Activated B cell treated with CpG ODN at 0.5 μM for 24 hours (primary cell): Measurements from ENCODE around the gene COL5A1. TPM values are rescaled to one million over a fixed set of nuclear protein-coding genes. Genes with fewer than 3 reads are reported as not detected.

Experiments
- ATAC-seq: fragments of 200-7000 bp; cut with Tn5 transposase; one replicate; pipeline ENCODE4 v1.10.0; 2021; ENCODE audit warnings: low read depth, mild to moderate bottlenecking, moderate library complexity
- CTCF ChIA-PET: fragments of 350-600 bp; sonication (Branson Sonifier 250); formaldehyde crosslinking; loops from one replicate; lab custom pipeline; 2021; ENCODE audit warnings: antibody characterized with exemption; lab: Charles Lee
- POLR2A ChIA-PET: fragments of 350-600 bp; sonication (Branson Sonifier 250); formaldehyde crosslinking; loops from one replicate; lab custom pipeline; 2021; ENCODE audit warnings: antibody characterized with exemption; lab: Charles Lee
- DNase-seq: peaks from one replicate; pipeline ENCODE4 v3.0.0; 2022
- H3K27ac Mint-ChIP-seq: one replicate; pipeline ENCODE4 v1.8.0; 2020; ENCODE audit warnings: mixed read lengths
- H3K27me3 Mint-ChIP-seq: one replicate; pipeline ENCODE4 v1.8.0; 2021; ENCODE audit warnings: mixed read lengths
- H3K36me3 Mint-ChIP-seq: one replicate; pipeline ENCODE4 v1.8.0; 2021; ENCODE audit warnings: low read depth, mixed read lengths
- H3K4me1 Mint-ChIP-seq: one replicate; pipeline ENCODE4 v1.8.0; 2021; ENCODE audit warnings: mixed read lengths
- H3K4me3 Mint-ChIP-seq: one replicate; pipeline ENCODE4 v1.8.0; 2020; ENCODE audit warnings: mild to moderate bottlenecking, mixed read lengths
- H3K9me3 Mint-ChIP-seq: one replicate; pipeline ENCODE4 v1.8.0; 2020; ENCODE audit warnings: mixed read lengths
- intact Hi-C: fragments of 100-400 bp; cut with micrococcal nuclease; formaldehyde crosslinking; loops from one replicate; pipeline ENCODE4 v1.15.1; 2024
- total RNA-seq: library from RNA; stranded (reverse); gene quantifications from 2 replicates; pipeline ENCODE4 v1.2.3, GENCODE V29; 2022
- TF ChIP-seq, protein P1 (sequence below): fragments of 200-600 bp; IDR thresholded peaks from one replicate; pipeline ENCODE4 v1.8.0; 2022; ENCODE audit warnings: antibody characterized with exemption, mild to moderate bottlenecking

Gene COL5A1
- total RNA-seq, 1 donor from 2014 or later: 0.02 TPM

- DNase-seq (no peak), ATAC-seq (no peak)
- no peak overlapping the region for H3K4me3 Mint-ChIP-seq
- ChIA-PET POLR2A (no interaction called here), CTCF (no interaction called here)
- intact Hi-C loops: no loop called here
- peaks cover 17% of the 10 kb centered on the region for H3K27me3 Mint-ChIP-seq
- H3K4me1 Mint-ChIP-seq: no peaks in the 10 kb centered on the region
- no peaks in the 10 kb centered on the region for H3K9me3 Mint-ChIP-seq
- no peak overlapping the region for H3K27ac Mint-ChIP-seq
- no peaks in the 10 kb centered on the region for H3K36me3 Mint-ChIP-seq
- TF ChIP-seq, protein P1, sequence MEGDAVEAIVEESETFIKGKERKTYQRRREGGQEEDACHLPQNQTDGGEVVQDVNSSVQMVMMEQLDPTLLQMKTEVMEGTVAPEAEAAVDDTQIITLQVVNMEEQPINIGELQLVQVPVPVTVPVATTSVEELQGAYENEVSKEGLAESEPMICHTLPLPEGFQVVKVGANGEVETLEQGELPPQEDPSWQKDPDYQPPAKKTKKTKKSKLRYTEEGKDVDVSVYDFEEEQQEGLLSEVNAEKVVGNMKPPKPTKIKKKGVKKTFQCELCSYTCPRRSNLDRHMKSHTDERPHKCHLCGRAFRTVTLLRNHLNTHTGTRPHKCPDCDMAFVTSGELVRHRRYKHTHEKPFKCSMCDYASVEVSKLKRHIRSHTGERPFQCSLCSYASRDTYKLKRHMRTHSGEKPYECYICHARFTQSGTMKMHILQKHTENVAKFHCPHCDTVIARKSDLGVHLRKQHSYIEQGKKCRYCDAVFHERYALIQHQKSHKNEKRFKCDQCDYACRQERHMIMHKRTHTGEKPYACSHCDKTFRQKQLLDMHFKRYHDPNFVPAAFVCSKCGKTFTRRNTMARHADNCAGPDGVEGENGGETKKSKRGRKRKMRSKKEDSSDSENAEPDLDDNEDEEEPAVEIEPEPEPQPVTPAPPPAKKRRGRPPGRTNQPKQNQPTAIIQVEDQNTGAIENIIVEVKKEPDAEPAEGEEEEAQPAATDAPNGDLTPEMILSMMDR: no peak
Observed at GRCh38 chr9:134637241-134637640, 4.4 kb upstream of the COL5A1 start.

DNA sequence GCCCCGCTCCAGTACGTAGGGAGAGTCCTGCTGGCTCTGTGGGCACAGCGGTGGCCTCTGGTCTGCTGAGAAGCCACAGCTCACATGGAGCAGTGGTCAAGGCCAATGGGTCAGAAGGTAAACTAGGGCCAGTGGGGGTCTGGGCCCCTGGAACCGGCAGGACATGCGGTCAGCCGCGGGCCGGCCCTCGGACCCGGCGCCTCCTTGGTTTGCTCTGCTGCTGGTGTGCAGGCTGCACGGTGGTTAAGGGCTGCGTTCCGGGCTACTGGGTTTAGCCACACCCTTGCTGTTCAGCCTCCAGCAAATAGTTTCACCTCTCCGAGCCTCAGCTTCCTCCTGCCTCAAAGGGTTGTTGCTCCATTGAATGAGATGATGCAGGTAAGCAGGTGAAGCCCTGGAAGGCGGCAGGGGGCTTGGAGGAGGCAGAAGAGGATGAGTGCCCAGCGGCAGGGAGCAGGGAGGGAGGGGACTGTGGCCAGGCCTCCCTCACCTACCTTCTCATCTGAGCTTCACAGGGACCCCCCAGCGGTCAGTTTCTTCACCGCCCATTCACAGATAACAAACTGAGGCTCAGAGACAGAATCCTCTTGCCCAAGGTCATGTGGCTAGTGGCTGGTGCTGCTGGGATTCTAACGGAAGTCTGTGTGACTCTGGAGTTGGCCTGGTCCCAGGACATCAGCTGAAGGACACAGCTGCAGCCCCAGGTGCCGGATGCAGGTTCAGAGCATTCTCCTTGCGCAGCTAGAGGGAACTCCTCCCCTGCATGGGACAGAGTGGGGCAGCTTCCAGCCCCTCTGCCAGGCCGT lies 3.7 kb upstream of the COL5A1 start:
- no peak for DNase-seq
- no peak overlapping the region for H3K27ac Mint-ChIP-seq
- H3K27me3 Mint-ChIP-seq: peaks cover 21% of the 10 kb centered on the region
- CTCF ChIA-PET: no interaction called here
- TF ChIP-seq, protein P1: no peak
- no peaks in the 10 kb centered on the region for H3K4me1 Mint-ChIP-seq
- no peak for ATAC-seq
- no peak overlapping the region for H3K4me3 Mint-ChIP-seq
- POLR2A ChIA-PET: no interaction called here
- intact Hi-C loops: no loop called here
- no peaks in the 10 kb centered on the region for H3K36me3 Mint-ChIP-seq
- no peaks in the 10 kb centered on the region for H3K9me3 Mint-ChIP-seq

DNA sequence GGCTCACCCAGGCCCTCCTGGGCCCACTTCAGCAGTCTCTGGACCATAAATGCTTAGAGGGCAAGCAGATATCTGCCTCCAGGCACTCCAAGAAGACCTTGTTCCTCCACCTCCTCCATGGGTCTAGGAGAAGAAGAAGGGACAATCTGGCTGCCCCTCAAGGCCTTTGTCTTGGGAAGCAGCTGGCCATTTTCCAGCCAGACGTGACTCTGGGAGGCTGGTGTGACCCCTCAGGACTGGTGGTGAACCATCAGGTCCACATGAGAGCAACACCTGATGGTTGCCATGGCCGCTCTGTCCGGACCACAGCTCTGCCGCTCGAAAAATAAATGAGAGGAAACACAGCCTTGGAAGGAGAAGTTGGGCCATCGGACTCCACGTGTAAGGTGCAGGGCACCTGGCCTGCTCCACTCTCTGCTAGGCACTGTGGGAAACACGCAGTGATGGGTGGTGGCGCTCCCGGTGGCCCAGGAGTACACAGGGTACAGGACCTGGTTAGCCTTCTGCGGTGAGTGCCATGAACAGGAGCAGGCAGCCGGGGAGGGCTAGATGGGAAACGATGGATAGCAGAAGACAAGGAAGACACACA lies 3.0 kb upstream of the COL5A1 start:
- Mint-ChIP-seq H3K27me3 (peaks cover 26% of the 10 kb centered on the region), H3K4me1 (no peaks in the 10 kb centered on the region), H3K9me3 (no peaks in the 10 kb centered on the region), H3K4me3 (no peak overlapping the region), H3K27ac (no peak overlapping the region), H3K36me3 (no peaks in the 10 kb centered on the region)
- no peak for DNase-seq
- no peak for ATAC-seq
- intact Hi-C loops: no loop called here
- POLR2A ChIA-PET: no interaction called here
- TF ChIP-seq, protein P1: no peak
- CTCF ChIA-PET: no interaction called here

- TF ChIP-seq, protein P1: no peak
- H3K27ac Mint-ChIP-seq: no peak overlapping the region
- ATAC-seq (no peak), DNase-seq (no peak)
- H3K4me1 Mint-ChIP-seq: no peaks in the 10 kb centered on the region
- no peaks in the 10 kb centered on the region for H3K36me3 Mint-ChIP-seq
- POLR2A ChIA-PET: no interaction called here
- no peaks in the 10 kb centered on the region for H3K9me3 Mint-ChIP-seq
- intact Hi-C loops: no loop called here
- H3K27me3 Mint-ChIP-seq: peaks cover 26% of the 10 kb centered on the region
- CTCF ChIA-PET: no interaction called here
- H3K4me3 Mint-ChIP-seq: no peak overlapping the region
Observed at GRCh38 chr9:134639994-134640393, 1.6 kb upstream of the COL5A1 start.

DNA sequence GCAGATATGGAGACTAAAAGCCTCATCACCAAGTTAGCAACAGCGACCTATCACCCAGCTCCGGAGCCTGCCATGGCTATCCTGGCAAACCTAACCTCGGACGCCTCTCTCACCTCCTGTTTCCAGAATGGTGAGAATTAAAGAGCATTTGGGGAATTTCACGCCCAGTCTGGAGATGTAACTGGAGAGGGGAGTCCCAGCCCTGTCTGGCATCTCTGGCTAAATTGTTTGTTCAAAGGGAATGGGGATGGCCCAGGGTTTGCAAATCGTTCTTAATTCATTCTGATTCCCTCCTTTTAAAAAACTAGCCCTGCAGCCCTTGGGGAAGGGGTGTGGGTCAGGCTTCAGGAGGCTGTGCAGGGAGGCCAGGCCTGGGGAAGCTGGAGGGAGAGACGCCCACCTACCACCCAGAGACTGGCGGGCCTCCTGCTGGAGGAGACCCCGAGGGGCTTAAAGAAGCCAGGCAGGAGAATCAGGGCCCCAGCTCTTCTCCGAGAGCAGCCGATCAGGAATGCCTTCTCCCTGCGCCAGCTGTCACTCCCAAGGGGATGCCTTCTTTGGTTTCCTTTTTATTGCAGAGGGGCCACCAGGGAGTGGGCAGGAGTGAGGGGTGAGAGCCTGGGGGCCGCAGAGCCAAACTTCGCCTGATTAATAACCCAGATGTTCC lies 964 bp upstream of the COL5A1 start:
- Mint-ChIP-seq H3K4me3 (no peak overlapping the region), H3K27ac (no peak overlapping the region), H3K27me3 (peaks cover 26% of the 10 kb centered on the region), H3K36me3 (no peaks in the 10 kb centered on the region), H3K9me3 (no peaks in the 10 kb centered on the region), H3K4me1 (no peaks in the 10 kb centered on the region)
- ChIA-PET POLR2A (no interaction called here), CTCF (no interaction called here)
- intact Hi-C loops: no loop called here
- TF ChIP-seq, protein P1: no peak
- DNase-seq (no peak), ATAC-seq (no peak)
